ENCODE measurements around the gene CD300LD.

CD300LD gene

DNA sequence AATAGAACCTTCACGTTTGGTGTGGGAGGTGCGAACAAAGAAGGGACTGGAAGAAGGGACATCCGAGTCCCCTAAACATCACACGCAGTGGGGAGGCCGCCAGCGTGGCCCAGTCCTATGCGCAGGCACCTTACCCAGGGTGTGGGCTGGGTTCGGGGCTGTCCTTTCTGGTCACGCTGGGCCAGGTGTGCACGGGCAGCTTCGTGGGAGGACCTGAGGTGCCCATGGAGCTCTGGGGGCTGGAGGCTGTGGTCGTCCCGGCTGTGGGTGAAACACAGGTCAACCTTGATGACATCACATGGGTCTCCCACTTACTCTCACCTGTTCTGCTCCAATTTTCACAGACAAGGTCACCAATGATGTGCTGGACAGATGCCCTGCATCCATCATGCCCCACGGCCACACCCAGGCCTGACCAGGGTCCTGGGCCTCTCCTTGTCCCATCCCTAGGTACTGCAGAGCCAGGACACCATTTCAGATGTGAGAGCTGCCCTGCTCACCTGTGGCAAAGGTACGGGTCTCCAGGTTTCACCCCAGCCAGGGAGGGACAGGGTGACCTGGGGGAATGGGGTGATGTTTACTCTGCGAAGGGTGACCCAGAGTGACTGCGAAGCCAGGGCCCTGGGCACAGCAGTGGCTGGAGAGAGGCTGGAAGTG lies 49.2 kb downstream of the CD300LD start (continued):
- TF ChIP-seq ZNF266 (tag by site-specific recombination; IDR thresholded peaks at IDR 0.05; ENCODE audit: low read depth) = no peak
- TF ChIP-seq ZNF791 (tag by site-specific recombination; IDR thresholded peaks at IDR 0.05) = no peak
- TF ChIP-seq, protein P1, sequence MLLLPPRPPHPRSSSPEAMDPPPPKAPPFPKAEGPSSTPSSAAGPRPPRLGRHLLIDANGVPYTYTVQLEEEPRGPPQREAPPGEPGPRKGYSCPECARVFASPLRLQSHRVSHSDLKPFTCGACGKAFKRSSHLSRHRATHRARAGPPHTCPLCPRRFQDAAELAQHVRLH (tag by site-specific recombination; IDR thresholded peaks at IDR 0.05) = no peak
- TF ChIP-seq ZNF548 (tag by site-specific recombination; IDR thresholded peaks at IDR 0.05) = no peak
- no peak for TF ChIP-seq ZBTB8A (tag by site-specific recombination; IDR thresholded peaks at IDR 0.05)

DNA sequence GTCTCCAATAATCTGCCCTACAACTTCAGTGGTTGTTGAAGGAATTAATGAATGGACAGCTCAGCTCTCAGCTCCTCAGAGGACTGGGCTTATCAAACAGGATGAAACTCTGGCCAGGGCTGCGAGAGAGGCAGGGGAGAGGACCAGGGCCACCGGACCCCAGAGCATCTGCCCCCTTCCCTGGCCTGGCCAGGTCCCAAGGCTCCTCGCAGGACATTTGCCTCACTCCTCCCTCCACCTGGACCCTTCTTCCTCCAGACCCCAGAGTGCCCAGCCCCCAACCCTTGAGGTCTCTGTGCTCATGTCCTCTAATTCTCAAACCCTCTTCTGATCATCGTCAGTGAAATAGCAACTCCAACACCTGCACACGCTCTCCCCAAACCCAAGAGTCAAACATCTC lies 49.9 kb downstream of the CD300LD start:
- no peak overlapping the region for H3K27ac ChIP-seq (ENCODE audit: extremely low read depth, low read depth, low read length)
- POLR2A ChIA-PET = no interaction called here
- H3K9me3 ChIP-seq (ENCODE audit: control insufficient read depth, insufficient read depth, low read depth, low read length) = no peaks in the 10 kb centered on the region
- H3K4me3 ChIP-seq (ENCODE audit: low read depth, low read length) = no peak overlapping the region
- H3K36me3 ChIP-seq (ENCODE audit: control insufficient read depth in 2 of 2, insufficient read depth in 1 of 2, low read length in 2 of 2) = no peaks in the 10 kb centered on the region
- CTCF ChIA-PET = interaction anchor here (1.2 to 1.5 kb wide), 2 partner anchors 10 to 24 kb away, joined by 3 to 4 read pairs; no protein-coding TSS in a partner anchor
- TF ChIP-seq PRDM1 (tag by site-specific recombination; IDR thresholded peaks at IDR 0.05) = no peak
- no peak for TF ChIP-seq ZNF501 (tag by site-specific recombination; IDR thresholded peaks at IDR 0.05)
- TF ChIP-seq, protein P2, sequence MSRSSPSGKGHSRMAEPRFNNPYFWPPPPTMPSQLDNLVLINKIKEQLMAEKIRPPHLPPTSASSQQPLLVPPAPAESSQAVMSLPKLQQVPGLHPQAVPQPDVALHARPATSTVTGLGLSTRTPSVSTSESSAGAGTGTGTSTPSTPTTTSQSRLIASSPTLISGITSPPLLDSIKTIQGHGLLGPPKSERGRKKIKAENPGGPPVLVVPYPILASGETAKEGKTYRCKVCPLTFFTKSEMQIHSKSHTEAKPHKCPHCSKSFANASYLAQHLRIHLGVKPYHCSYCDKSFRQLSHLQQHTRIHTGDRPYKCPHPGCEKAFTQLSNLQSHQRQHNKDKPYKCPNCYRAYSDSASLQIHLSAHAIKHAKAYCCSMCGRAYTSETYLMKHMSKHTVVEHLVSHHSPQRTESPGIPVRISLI (tag by site-specific recombination; IDR thresholded peaks at IDR 0.05) = no peak
- no peak for TF ChIP-seq TCF7L2 (IDR thresholded peaks at IDR 0.05; ENCODE audit: borderline replicate concordance, low read depth, low read length)
- no peak for TF ChIP-seq SP7 (tag by site-specific recombination; IDR thresholded peaks at IDR 0.05)
- no peak for TF ChIP-seq ZNF311 (tag by site-specific recombination; IDR thresholded peaks at IDR 0.05; ENCODE audit: borderline replicate concordance)
- H3K4me1 ChIP-seq (ENCODE audit: control insufficient read depth, insufficient read depth, low read length) = no peaks in the 10 kb centered on the region

DNA sequence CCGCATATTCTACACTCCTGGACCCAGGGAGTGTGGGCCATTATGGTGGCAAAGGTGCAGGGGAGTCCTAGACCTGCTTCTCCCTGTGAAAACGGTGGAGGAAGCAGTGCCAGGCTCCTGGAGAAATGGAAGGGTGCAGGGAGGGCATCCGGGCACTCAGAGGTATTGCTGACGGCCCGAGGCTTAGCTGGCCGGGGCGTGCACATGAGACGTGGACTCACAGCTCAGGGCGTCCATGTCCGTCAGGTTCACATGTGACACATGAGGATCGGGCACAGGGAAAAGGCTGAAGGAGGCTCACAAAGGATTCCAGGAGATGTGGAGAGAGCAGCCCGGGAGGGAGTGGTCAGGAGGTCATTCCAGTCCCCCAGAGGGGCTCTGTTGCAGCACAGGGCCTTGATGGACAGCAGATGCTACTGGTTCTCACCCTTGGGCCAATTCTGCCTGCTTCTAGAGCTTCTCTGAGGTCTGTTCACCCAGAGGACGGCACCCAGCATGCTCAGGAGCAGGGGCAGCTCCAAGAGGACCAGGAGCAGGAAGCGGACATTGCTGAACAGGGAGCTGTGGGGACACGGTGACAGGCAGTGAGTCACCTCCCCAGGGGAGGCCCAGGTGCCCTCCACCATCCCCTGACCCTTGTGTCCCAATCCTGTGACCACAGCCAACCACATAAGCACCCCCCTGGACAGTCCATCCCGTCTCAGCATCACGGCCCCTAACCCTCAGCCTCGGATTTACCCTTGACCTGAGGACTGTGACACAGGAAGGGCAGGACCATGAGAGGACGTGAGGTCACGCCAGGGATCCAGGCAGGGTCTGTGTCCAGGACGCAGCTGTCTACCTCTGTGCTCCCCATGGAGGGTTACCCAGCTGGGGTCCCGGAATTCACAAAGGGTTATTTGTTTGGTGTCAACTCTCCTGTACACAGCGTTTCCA lies 50.6 kb downstream of the CD300LD start:
- H3K4me1 ChIP-seq (ENCODE audit: control insufficient read depth, insufficient read depth, low read length) = no peaks in the 10 kb centered on the region
- H3K36me3 ChIP-seq (ENCODE audit: control insufficient read depth in 2 of 2, insufficient read depth in 1 of 2, low read length in 2 of 2) = no peaks in the 10 kb centered on the region
- H3K4me3 ChIP-seq (ENCODE audit: low read depth, low read length) = no peak overlapping the region
- CTCF ChIA-PET = interaction anchor here (1.2 to 1.5 kb wide), 2 partner anchors 9 to 25 kb away, joined by 3 to 4 read pairs; no protein-coding TSS in a partner anchor
- H3K9me3 ChIP-seq (ENCODE audit: control insufficient read depth, insufficient read depth, low read depth, low read length) = no peaks in the 10 kb centered on the region
- TF ChIP-seq, protein P3, sequence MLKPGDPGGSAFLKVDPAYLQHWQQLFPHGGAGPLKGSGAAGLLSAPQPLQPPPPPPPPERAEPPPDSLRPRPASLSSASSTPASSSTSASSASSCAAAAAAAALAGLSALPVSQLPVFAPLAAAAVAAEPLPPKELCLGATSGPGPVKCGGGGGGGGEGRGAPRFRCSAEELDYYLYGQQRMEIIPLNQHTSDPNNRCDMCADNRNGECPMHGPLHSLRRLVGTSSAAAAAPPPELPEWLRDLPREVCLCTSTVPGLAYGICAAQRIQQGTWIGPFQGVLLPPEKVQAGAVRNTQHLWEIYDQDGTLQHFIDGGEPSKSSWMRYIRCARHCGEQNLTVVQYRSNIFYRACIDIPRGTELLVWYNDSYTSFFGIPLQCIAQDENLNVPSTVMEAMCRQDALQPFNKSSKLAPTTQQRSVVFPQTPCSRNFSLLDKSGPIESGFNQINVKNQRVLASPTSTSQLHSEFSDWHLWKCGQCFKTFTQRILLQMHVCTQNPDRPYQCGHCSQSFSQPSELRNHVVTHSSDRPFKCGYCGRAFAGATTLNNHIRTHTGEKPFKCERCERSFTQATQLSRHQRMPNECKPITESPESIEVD (tag by site-specific recombination; IDR thresholded peaks at IDR 0.05) = no peak
- H3K27ac ChIP-seq (ENCODE audit: extremely low read depth, low read depth, low read length) = no peak overlapping the region
- POLR2A ChIA-PET = no interaction called here

DNA sequence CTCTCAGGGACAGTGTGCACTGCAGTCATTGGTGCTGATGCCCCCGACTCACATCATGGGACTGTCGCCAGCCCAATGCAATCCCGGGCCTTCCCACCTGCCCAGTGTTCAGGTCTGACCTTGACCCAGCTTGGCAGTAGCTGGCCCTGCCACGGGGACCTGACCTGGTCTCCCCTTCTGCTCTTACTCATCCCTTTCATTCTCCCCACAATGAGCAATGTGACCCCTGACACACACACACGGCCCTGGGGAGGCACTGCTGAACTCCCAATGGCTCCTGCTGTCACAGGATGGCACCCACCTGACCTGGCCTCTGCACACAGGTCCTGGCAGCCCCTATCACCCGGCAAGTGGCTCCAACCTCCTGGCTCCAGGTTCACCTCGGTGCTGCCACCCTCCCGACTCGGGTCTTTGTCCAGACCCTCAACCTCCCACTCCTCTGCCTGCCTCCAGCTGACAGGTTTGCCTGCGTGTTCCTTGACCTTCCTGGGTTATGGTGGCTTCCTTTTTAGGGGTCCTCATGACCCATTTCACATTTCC lies 52.7 kb downstream of the CD300LD start:
- CTCF ChIA-PET = interaction anchor here (1.2 kb wide), 1 partner anchor 12 kb away, joined by 3 read pairs; no protein-coding TSS in a partner anchor
- TF ChIP-seq ZNF473 (tag by site-specific recombination; IDR thresholded peaks at IDR 0.05) (no peak), ZNF341 (tag by site-specific recombination; IDR thresholded peaks at IDR 0.05; ENCODE audit: low read depth) (no peak), ZNF248 (tag by site-specific recombination; IDR thresholded peaks at IDR 0.05) (no peak), ZFP69B (tag by site-specific recombination; IDR thresholded peaks at IDR 0.05) (no peak), ZNF174 (tag by site-specific recombination; IDR thresholded peaks at IDR 0.05) (no peak), ZNF2 (tag by site-specific recombination; IDR thresholded peaks at IDR 0.05) (no peak), OVOL3 (tag by site-specific recombination; IDR thresholded peaks at IDR 0.05) (no peak), ZNF292 (tag by site-specific recombination; IDR thresholded peaks at IDR 0.05; ENCODE audit: borderline replicate concordance, low read depth) (no peak), ZNF274 (IDR thresholded peaks at IDR 0.05; ENCODE audit: low read length) (no peak), ZNF274 (tag by site-specific recombination; IDR thresholded peaks at IDR 0.05; ENCODE audit: borderline replicate concordance) (no peak)

More for the DNA sequence above, 52.7 kb downstream of the CD300LD start:
- no peaks in the 10 kb centered on the region for H3K4me1 ChIP-seq (ENCODE audit: control insufficient read depth, insufficient read depth, low read length)
- H3K4me3 ChIP-seq (ENCODE audit: low read depth, low read length) = no peak overlapping the region
- no peak overlapping the region for H3K27ac ChIP-seq (ENCODE audit: extremely low read depth, low read depth, low read length)
- H3K36me3 ChIP-seq (ENCODE audit: control insufficient read depth in 2 of 2, insufficient read depth in 1 of 2, low read length in 2 of 2) = no peaks in the 10 kb centered on the region
- no peaks in the 10 kb centered on the region for H3K9me3 ChIP-seq (ENCODE audit: control insufficient read depth, insufficient read depth, low read depth, low read length)
- POLR2A ChIA-PET = no interaction called here

Measured in HEK293 (cell line).